Esophagus squamous epithelium (tissue), 4 donors: ENCODE data around the gene ZNF532.

Source experiments
- POLR2A ChIP-seq, 4 donors: fragments of 450-650 bp; IDR thresholded peaks; one replicate each; pipeline ENCODE4 v1.6.1; 2017; ENCODE audit warnings: antibody characterized with exemption in 4 of 4, mild to moderate bottlenecking in 4 of 4, moderate library complexity in 3 of 4
- TF ChIP-seq, protein P1 (sequence below), 6 experiments: fragments of 450-650 bp in 4 of 6; fragments of 200-600 bp in 2 of 6; sonication (generic) in 2 of 6; IDR thresholded peaks; one replicate each; pipeline ENCODE4 v1.5.1; 2016 to 2019; ENCODE audit warnings: antibody characterized with exemption in 6 of 6, mild to moderate bottlenecking in 4 of 6, moderate library complexity in 4 of 6

DNA sequence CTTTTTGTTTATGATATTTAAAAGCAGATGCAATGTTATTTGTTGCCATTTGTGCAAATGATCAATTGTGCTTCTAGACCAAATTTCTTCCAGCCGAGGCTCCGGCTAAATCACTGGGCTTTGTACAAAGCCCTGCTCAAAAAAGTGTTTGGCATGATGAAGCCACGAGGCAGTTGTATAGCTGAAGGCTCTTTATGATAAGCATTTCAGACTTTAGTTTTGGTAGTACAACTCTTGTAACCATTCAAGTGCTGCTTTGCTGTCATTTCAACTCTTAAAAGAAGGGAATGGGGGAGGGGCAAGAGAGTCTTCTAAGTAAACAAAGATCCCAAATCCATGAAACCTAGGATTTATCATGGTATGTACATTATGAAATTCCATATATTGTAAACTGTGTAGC is 3.3 kb upstream of the ZNF532 start:
- TF ChIP-seq, protein P1, sequence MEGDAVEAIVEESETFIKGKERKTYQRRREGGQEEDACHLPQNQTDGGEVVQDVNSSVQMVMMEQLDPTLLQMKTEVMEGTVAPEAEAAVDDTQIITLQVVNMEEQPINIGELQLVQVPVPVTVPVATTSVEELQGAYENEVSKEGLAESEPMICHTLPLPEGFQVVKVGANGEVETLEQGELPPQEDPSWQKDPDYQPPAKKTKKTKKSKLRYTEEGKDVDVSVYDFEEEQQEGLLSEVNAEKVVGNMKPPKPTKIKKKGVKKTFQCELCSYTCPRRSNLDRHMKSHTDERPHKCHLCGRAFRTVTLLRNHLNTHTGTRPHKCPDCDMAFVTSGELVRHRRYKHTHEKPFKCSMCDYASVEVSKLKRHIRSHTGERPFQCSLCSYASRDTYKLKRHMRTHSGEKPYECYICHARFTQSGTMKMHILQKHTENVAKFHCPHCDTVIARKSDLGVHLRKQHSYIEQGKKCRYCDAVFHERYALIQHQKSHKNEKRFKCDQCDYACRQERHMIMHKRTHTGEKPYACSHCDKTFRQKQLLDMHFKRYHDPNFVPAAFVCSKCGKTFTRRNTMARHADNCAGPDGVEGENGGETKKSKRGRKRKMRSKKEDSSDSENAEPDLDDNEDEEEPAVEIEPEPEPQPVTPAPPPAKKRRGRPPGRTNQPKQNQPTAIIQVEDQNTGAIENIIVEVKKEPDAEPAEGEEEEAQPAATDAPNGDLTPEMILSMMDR (IDR thresholded peaks at IDR 0.05): no peak
- no peak for TF ChIP-seq POLR2A (IDR thresholded peaks at IDR 0.05)
